ENCODE data around the gene CACNG3. TPM values are rescaled to one million over a fixed set of nuclear protein-coding genes. Genes with fewer than 3 reads are reported as not detected.
"Not testable (repeated sequence)": the region's sequence is repeated elsewhere in the genome, so short reads cannot be mapped to it uniquely, and the experiment has no call there.

Gene CACNG3
- total RNA-seq, 1 donor from 2014 or later: not detected

- TF ChIP-seq CTCF (conservative IDR thresholded peaks at IDR 0.05): no peak
- Mint-ChIP-seq H3K4me1 (no peaks in the 10 kb centered on the region), H3K4me3 (no peak overlapping the region), H3K9me3 (peaks cover 2% of the 10 kb centered on the region), H3K27me3 (ENCODE audit: low read depth) (peaks cover 7% of the 10 kb centered on the region), H3K27ac (ENCODE audit: unreplicated experiment) (no peak overlapping the region), H3K36me3 (ENCODE audit: low read depth) (no peaks in the 10 kb centered on the region)
- DNase-seq (ENCODE audit: low read depth, low spot score): no peak
Measured at GRCh38 chr16:24332582-24333090, 76.5 kb downstream of the CACNG3 start.

GRCh38 chr16:24336491-24336890 is 80.4 kb downstream of the CACNG3 start:
- TF ChIP-seq CTCF (conservative IDR thresholded peaks at IDR 0.05): no peak
- H3K9me3 Mint-ChIP-seq: peaks cover 2% of the 10 kb centered on the region
- H3K4me1 Mint-ChIP-seq: no peaks in the 10 kb centered on the region
- no peak overlapping the region for H3K4me3 Mint-ChIP-seq
- peaks cover 7% of the 10 kb centered on the region for H3K27me3 Mint-ChIP-seq (ENCODE audit: low read depth)
- H3K27ac Mint-ChIP-seq (ENCODE audit: unreplicated experiment): no peak overlapping the region
- DNase-seq (ENCODE audit: low read depth, low spot score): no peak
- no peaks in the 10 kb centered on the region for H3K36me3 Mint-ChIP-seq (ENCODE audit: low read depth)

GRCh38 chr16:24337013-24337412 is 80.9 kb downstream of the CACNG3 start:
- H3K27ac Mint-ChIP-seq (ENCODE audit: unreplicated experiment): no peak overlapping the region
- DNase-seq (ENCODE audit: low read depth, low spot score): no peak
- H3K9me3 Mint-ChIP-seq: peaks cover 2% of the 10 kb centered on the region

GRCh38 chr16:24343829-24344228 is 87.7 kb downstream of the CACNG3 start:
- not testable (repeated sequence) for DNase-seq (ENCODE audit: low read depth, low spot score); H3K27me3 Mint-ChIP-seq (ENCODE audit: low read depth); H3K27ac Mint-ChIP-seq (ENCODE audit: unreplicated experiment); H3K9me3 Mint-ChIP-seq; H3K4me3 Mint-ChIP-seq; H3K4me1 Mint-ChIP-seq; H3K36me3 Mint-ChIP-seq (ENCODE audit: low read depth)

More at GRCh38 chr16:24337013-24337412, 80.9 kb downstream of the CACNG3 start:
- Mint-ChIP-seq H3K27me3 (ENCODE audit: low read depth) (peaks cover 4% of the 10 kb centered on the region), H3K4me3 (no peak overlapping the region), H3K4me1 (no peaks in the 10 kb centered on the region), H3K36me3 (ENCODE audit: low read depth) (no peaks in the 10 kb centered on the region)
- no peak for TF ChIP-seq CTCF (conservative IDR thresholded peaks at IDR 0.05)

GRCh38 chr16:24344784-24345183 is 88.6 kb downstream of the CACNG3 start:
- Mint-ChIP-seq H3K9me3 (no peaks in the 10 kb centered on the region), H3K27me3 (ENCODE audit: low read depth) (peaks cover 7% of the 10 kb centered on the region), H3K4me1 (no peaks in the 10 kb centered on the region), H3K27ac (ENCODE audit: unreplicated experiment) (no peak overlapping the region), H3K36me3 (ENCODE audit: low read depth) (no peaks in the 10 kb centered on the region), H3K4me3 (no peak overlapping the region)
- TF ChIP-seq CTCF (conservative IDR thresholded peaks at IDR 0.05): no peak
- no peak for DNase-seq (ENCODE audit: low read depth, low spot score)

- H3K4me3 Mint-ChIP-seq: no peak overlapping the region
- no peak overlapping the region for H3K27ac Mint-ChIP-seq (ENCODE audit: unreplicated experiment)
- no peaks in the 10 kb centered on the region for H3K9me3 Mint-ChIP-seq
- peaks cover 7% of the 10 kb centered on the region for H3K27me3 Mint-ChIP-seq (ENCODE audit: low read depth)
- no peaks in the 10 kb centered on the region for H3K36me3 Mint-ChIP-seq (ENCODE audit: low read depth)
- DNase-seq (ENCODE audit: low read depth, low spot score): no peak
- no peaks in the 10 kb centered on the region for H3K4me1 Mint-ChIP-seq
- TF ChIP-seq CTCF (conservative IDR thresholded peaks at IDR 0.05): no peak
Measured at GRCh38 chr16:24345704-24346103, 89.6 kb downstream of the CACNG3 start.

Data from neural crest cell (in vitro differentiated cells).